SK-N-SH (cell line): Measurements from ENCODE around the gene FYB1. TPM values are rescaled to one million over a fixed set of nuclear protein-coding genes. Genes with fewer than 3 reads are reported as not detected.

ENCODE experiments used
- CTCF ChIA-PET: fragments of 300-600, 350-600 bp; formaldehyde crosslinking; extraction: SDS; loops from one replicate; lab custom pipeline; 2021; lab: Yijun Ruan, JAX
- POLR2A ChIA-PET: fragments of 350-600 bp; sonication (Branson Sonifier 250); formaldehyde crosslinking; extraction: SDS; loops from one replicate; lab custom pipeline; 2020; ENCODE audit warnings: antibody characterized with exemption, inconsistent platforms; lab: Yijun Ruan, JAX
- DNase-seq: peaks from one replicate; pipeline ENCODE4 v3.0.0; 2012
- H2AFZ ChIP-seq: fragments of 200-600 bp; sonication (generic); 2 replicates; pipeline ENCODE4 v1.8.1; 2016; ENCODE audit warnings: antibody characterized with exemption, mild to moderate bottlenecking, low read depth
- H3F3A ChIP-seq: fragments of 200-600 bp; sonication (generic); replicated peaks from 2 replicates; pipeline ENCODE3; 2016; ENCODE audit warnings: antibody characterized with exemption, mild to moderate bottlenecking; ENCODE audit not compliant: insufficient read depth
- H3K27ac ChIP-seq, 2 experiments: fragments of 200-500 bp in 1 of 2; fragments of 200-600 bp in 1 of 2; sonication (Bioruptor generic) in 1 of 2; sonication (generic), shearing (Covaris generic) in 1 of 2; 2 replicates each; pipeline versions ENCODE4 v1.5.1 to v1.6.1; 2014 to 2016; ENCODE audit warnings: low read depth in 2 of 2, inconsistent platforms in 1 of 2, low read length in 1 of 2, mild to moderate bottlenecking in 1 of 2, mixed read lengths in 1 of 2
- H3K27me3 ChIP-seq: fragments of 200-600 bp; sonication (generic), shearing (Covaris generic); 2 replicates; pipeline ENCODE4 v1.6.1; 2016; ENCODE audit warnings: mixed run types; ENCODE audit not compliant: insufficient read depth
- H3K36me3 ChIP-seq, 2 experiments: fragments of 200-500 bp in 1 of 2; fragments of 200-600 bp in 1 of 2; sonication (Bioruptor generic) in 1 of 2; sonication (generic) in 1 of 2; replicated peaks in 1 of 2; 2 replicates each; pipeline versions ENCODE3 to v1.5.1; 2014 to 2016; ENCODE audit warnings: low read length in 1 of 2, mild to moderate bottlenecking in 1 of 2; ENCODE audit not compliant: insufficient read depth in 2 of 2, control insufficient read depth in 1 of 2
- H3K4me1 ChIP-seq, 2 experiments: fragments of 200-500 bp in 1 of 2; fragments of 200-600 bp in 1 of 2; sonication (Bioruptor generic) in 1 of 2; sonication (generic), shearing (Covaris generic) in 1 of 2; 2 replicates each; pipeline versions ENCODE4 v1.5.1 to v1.6.1; 2014 to 2016; ENCODE audit warnings: low read depth in 1 of 2, low read length in 1 of 2, mixed run types in 1 of 2; ENCODE audit not compliant: insufficient read depth in 2 of 2, control insufficient read depth in 1 of 2
- H3K4me2 ChIP-seq: fragments of 200-600 bp; sonication (generic), shearing (Covaris generic); 2 replicates; pipeline ENCODE4 v1.6.1; 2017; ENCODE audit warnings: mixed run types
- H3K4me3 ChIP-seq, 2 experiments: fragments of 200-500 bp in 1 of 2; fragments of 200-600 bp in 1 of 2; sonication (Bioruptor generic) in 1 of 2; sonication (generic), shearing (Covaris generic) in 1 of 2; 2 replicates each; pipeline versions ENCODE4 v1.5.1 to v1.8.1; 2014 to 2016; ENCODE audit warnings: low read depth in 2 of 2, inconsistent platforms in 1 of 2, low read length in 1 of 2, mild to moderate bottlenecking in 1 of 2, mixed read lengths in 1 of 2, moderate library complexity in 1 of 2
- H3K79me2 ChIP-seq: fragments of 200-600 bp; sonication (generic); 2 replicates; pipeline ENCODE4 v1.8.1; 2017; ENCODE audit warnings: mild to moderate bottlenecking; ENCODE audit not compliant: insufficient read depth
- H3K9ac ChIP-seq: fragments of 200-600 bp; sonication (generic); 2 replicates; pipeline ENCODE4 v1.6.1; 2017; ENCODE audit warnings: mixed run types
- H3K9me2 ChIP-seq: fragments of 200-600 bp; sonication (generic); 2 replicates; pipeline ENCODE4 v1.6.1; 2017; ENCODE audit warnings: mixed run types
- H3K9me3 ChIP-seq: fragments of 200-600 bp; sonication (generic); 2 replicates; pipeline ENCODE4 v1.6.1; 2017; ENCODE audit warnings: mixed run types, mild to moderate bottlenecking, moderate library complexity
- H4K20me1 ChIP-seq: fragments of 200-600 bp; sonication (generic); 2 replicates; pipeline ENCODE4 v1.6.1; 2017; ENCODE audit warnings: mild to moderate bottlenecking, mixed run types; ENCODE audit not compliant: insufficient read depth
- FOSL2 ChIP-seq: IDR thresholded peaks from 2 replicates; pipeline ENCODE4 v1.4.0; 2012; ENCODE audit warnings: low read depth, mild to moderate bottlenecking, moderate library complexity, borderline replicate concordance
- FOXJ3 ChIP-seq: sonication (generic); formaldehyde crosslinking; IDR thresholded peaks from 2 replicates; pipeline ENCODE4 v1.5.1; 2020; ENCODE audit warnings: mild to moderate bottlenecking, missing genetic modification reagents
- GABPA ChIP-seq: IDR thresholded peaks from 2 replicates; pipeline ENCODE4 v1.4.0; 2012; ENCODE audit warnings: low read depth, mild to moderate bottlenecking
- GATA2 ChIP-seq: sonication (generic); formaldehyde crosslinking; IDR thresholded peaks from 2 replicates; pipeline ENCODE4 v1.5.0; 2020; ENCODE audit warnings: mild to moderate bottlenecking, missing genetic modification reagents
- IRF3 ChIP-seq: fragments of 150-350 bp; IDR thresholded peaks from 2 replicates; pipeline ENCODE4 v1.6.1; 2016; ENCODE audit warnings: mild to moderate bottlenecking, low read depth, low read length
- JUND ChIP-seq: IDR thresholded peaks from 2 replicates; pipeline ENCODE4 v1.4.0; 2012
- MAX ChIP-seq: IDR thresholded peaks from 2 replicates; pipeline ENCODE4 v1.4.0; 2012; ENCODE audit warnings: low read depth
- NRF1 ChIP-seq: IDR thresholded peaks from 2 replicates; pipeline ENCODE4 v1.6.1; 2012; ENCODE audit warnings: low read depth, mild to moderate bottlenecking, low read length
- POLR2AphosphoS5 ChIP-seq: IDR thresholded peaks from 2 replicates; pipeline ENCODE4 v1.6.1; 2012; ENCODE audit warnings: low read depth, low read length
- RAD21 ChIP-seq: IDR thresholded peaks from 2 replicates; pipeline ENCODE4 v1.6.1; 2012; ENCODE audit warnings: mild to moderate bottlenecking, low read length
- RCOR1 ChIP-seq: fragments of 150-350 bp; IDR thresholded peaks from 2 replicates; pipeline ENCODE4 v1.6.1; 2017; ENCODE audit warnings: antibody characterized with exemption, low read length
- RFX5 ChIP-seq: IDR thresholded peaks from 2 replicates; pipeline ENCODE4 v1.6.1; 2012; ENCODE audit warnings: mild to moderate bottlenecking, improper control_type of control experiment, low read length
- RXRA ChIP-seq: IDR thresholded peaks from 2 replicates; pipeline ENCODE4 v1.4.0; 2012; ENCODE audit warnings: low read depth, mild to moderate bottlenecking, borderline replicate concordance
- SMC3 ChIP-seq: IDR thresholded peaks from 2 replicates; pipeline ENCODE4 v1.6.1; 2012; ENCODE audit warnings: low read depth, low read length, improper control_type of control experiment
- USF1 ChIP-seq: IDR thresholded peaks from 2 replicates; pipeline ENCODE4 v1.4.0; 2012; ENCODE audit warnings: low read depth, borderline replicate concordance
- USF2 ChIP-seq: fragments of 150-350 bp; IDR thresholded peaks from 2 replicates; pipeline ENCODE4 v1.6.1; 2017; ENCODE audit warnings: antibody characterized with exemption, low read length, low read depth, borderline replicate concordance
- YY1 ChIP-seq: IDR thresholded peaks from 2 replicates; pipeline ENCODE4 v1.4.0; 2012; ENCODE audit warnings: low read depth, mild to moderate bottlenecking
- ZBTB33 ChIP-seq: IDR thresholded peaks from 2 replicates; pipeline ENCODE4 v1.4.0; 2012; ENCODE audit warnings: low read depth, borderline replicate concordance
- WGBS: methylation state at CpG from one replicate; pipeline ENCODE4 v1.1.6; 2017; ENCODE audit warnings: low lambda C conversion rate; 5-methylcytosine and 5-hydroxymethylcytosine counted together
- polyA plus RNA-seq, 3 experiments: library from polyadenylated mRNA; depleted of rRNA; stranded (reverse); fragments of >200 nt; gene quantifications; 2 replicates each; pipeline ENCODE4 v1.2.3, GENCODE V29; 2012

The FYB1 gene
- polyA plus RNA-seq, 1 of the 3 experiments (the other 2 are of a cell fraction): not detected

GRCh38 chr5:39197556-39197955, 21.8 kb downstream of the FYB1 start:
- H3K9ac ChIP-seq: no peak overlapping the region
- no peak for DNase-seq
- no peaks in the 10 kb centered on the region for H3K9me3 ChIP-seq
- 5% methylated on average over 4 of the region's 4 CpGs for WGBS
- H3K9me2 ChIP-seq: no peaks in the 10 kb centered on the region
- H3K4me2 ChIP-seq: no peak overlapping the region
- TF ChIP-seq GATA2 (CRISPR knock-in tag): no peak
- no peak for TF ChIP-seq POLR2AphosphoS5
- no peak for TF ChIP-seq USF1
- no peak for TF ChIP-seq IRF3
- no peak for TF ChIP-seq RCOR1
- no peak for TF ChIP-seq RAD21
- no peak for TF ChIP-seq YY1
- no peak for TF ChIP-seq SMC3
- no peak for TF ChIP-seq RFX5
- H3K4me1 ChIP-seq: no peaks in the 10 kb centered on the region
- no peak overlapping the region for H3K4me3 ChIP-seq
- no peaks in the 10 kb centered on the region for H3F3A ChIP-seq
- H2AFZ ChIP-seq: no peak overlapping the region
- H3K27ac ChIP-seq: no peak overlapping the region
- H4K20me1 ChIP-seq: no peaks in the 10 kb centered on the region
- no peaks in the 10 kb centered on the region for H3K36me3 ChIP-seq
- ChIA-PET CTCF (interaction anchor here (1.9 kb wide), 1 partner anchor 20 kb away, joined by 4 read pairs; no protein-coding TSS in a partner anchor), POLR2A (no interaction called here)
- no peaks in the 10 kb centered on the region for H3K79me2 ChIP-seq
- peaks cover 74% of the 10 kb centered on the region for H3K27me3 ChIP-seq

- no peak overlapping the region for H3K9ac ChIP-seq
- 48% methylated on average over 3 of the region's 3 CpGs for WGBS
Observed at GRCh38 chr5:39195198-39195826, 24.1 kb downstream of the FYB1 start.

More at GRCh38 chr5:39195198-39195826, 24.1 kb downstream of the FYB1 start:
- Histone ChIP-seq H3K4me2 (no peak overlapping the region), H3K79me2 (no peaks in the 10 kb centered on the region), H3K9me3 (no peaks in the 10 kb centered on the region), H3K4me1 (no peaks in the 10 kb centered on the region), H4K20me1 (no peaks in the 10 kb centered on the region), H3K36me3 (no peaks in the 10 kb centered on the region), H3K27ac (no peak overlapping the region), H3K9me2 (no peaks in the 10 kb centered on the region), H3K4me3 (no peak overlapping the region), H3K27me3 (peaks cover 68% of the 10 kb centered on the region), H2AFZ (no peak overlapping the region), H3F3A (no peaks in the 10 kb centered on the region)
- TF ChIP-seq GATA2 (CRISPR knock-in tag) (no peak), RXRA (no peak), GABPA (no peak), FOSL2 (no peak), USF2 (no peak), NRF1 (no peak), MAX (no peak), ZBTB33 (no peak), JUND (no peak), FOXJ3 (CRISPR knock-in tag) (no peak)
- no peak for DNase-seq
- ChIA-PET POLR2A (no interaction called here), CTCF (interaction anchor here (2.4 kb wide), 1 partner anchor 22 kb away, joined by 11 read pairs; no protein-coding TSS in a partner anchor)
